CD14-positive monocyte (primary cell): ENCODE data around the gene BOLA1. TPM values are rescaled to one million over a fixed set of nuclear protein-coding genes. Genes with fewer than 3 reads are reported as not detected.

Source experiments
- DNase-seq, 3 donors: peaks; one replicate each; pipeline ENCODE4 v3.0.0-alpha.2; 2011 to 2022
- H2AFZ ChIP-seq: 2 replicates; pipeline ENCODE4 v1.6.0; 2012; ENCODE audit warnings: mild to moderate bottlenecking, low read depth, low read length, inconsistent platforms; ENCODE audit not compliant: insufficient read depth, poor library complexity, severe bottlenecking
- H3K27ac ChIP-seq, 2 donors: 1 replicate in 1 of 2; 2 replicates in 1 of 2; pipeline ENCODE4 v1.5.1; 2012 to 2013; ENCODE audit warnings: low read length in 2 of 2, control low read depth in 1 of 2, inconsistent platforms in 1 of 2, low read depth in 1 of 2, mild to moderate bottlenecking in 1 of 2
- H3K27me3 ChIP-seq, 2 donors: one replicate each; pipeline versions ENCODE4 v1.6.0 to v1.6.1; 2011 to 2013; ENCODE audit warnings: low read length in 2 of 2; ENCODE audit not compliant: control insufficient read depth in 2 of 2, insufficient read depth in 2 of 2
- H3K36me3 ChIP-seq, 2 donors: replicated peaks in 1 of 2; 1 replicate in 1 of 2; 2 replicates in 1 of 2; pipeline versions ENCODE4 v1.5.1 to v1.6.1; 2012 to 2013; ENCODE audit warnings: low read length in 2 of 2, control low read depth in 1 of 2, inconsistent platforms in 1 of 2, mild to moderate bottlenecking in 1 of 2; ENCODE audit not compliant: insufficient read depth in 2 of 2, control insufficient read depth in 1 of 2
- H3K4me1 ChIP-seq, 2 donors: 1 replicate in 1 of 2; 2 replicates in 1 of 2; pipeline versions ENCODE4 v1.5.1 to v1.6.1; 2012 to 2013; ENCODE audit warnings: low read length in 2 of 2, control low read depth in 1 of 2, inconsistent platforms in 1 of 2, mild to moderate bottlenecking in 1 of 2, moderate library complexity in 1 of 2; ENCODE audit not compliant: insufficient read depth in 2 of 2, control insufficient read depth in 1 of 2
- H3K4me2 ChIP-seq: replicated peaks from 2 replicates; pipeline ENCODE3; 2012; ENCODE audit warnings: low read length, moderate library complexity, mild to moderate bottlenecking; ENCODE audit not compliant: poor library complexity, severe bottlenecking; ENCODE audit errors: extremely low read depth
- H3K4me3 ChIP-seq, 3 experiments: fragments of 200-600 bp in 1 of 3; sonication (generic) in 1 of 3; replicated peaks in 1 of 3; 1 replicate in 2 of 3; 2 replicates in 1 of 3; pipeline ENCODE4 v1.5.1; 2011 to 2013; ENCODE audit warnings: low read length in 3 of 3, mild to moderate bottlenecking in 3 of 3, control low read depth in 2 of 3, low read depth in 2 of 3, inconsistent platforms in 1 of 3, moderate library complexity in 1 of 3
- H3K79me2 ChIP-seq: 2 replicates; pipeline ENCODE4 v1.6.0; 2012; ENCODE audit warnings: mild to moderate bottlenecking, control low read depth, inconsistent platforms, low read length, moderate library complexity; ENCODE audit not compliant: insufficient read depth
- H3K9ac ChIP-seq: 2 replicates; pipeline ENCODE4 v1.6.0; 2017; ENCODE audit warnings: low read length, mild to moderate bottlenecking; ENCODE audit not compliant: insufficient read depth, poor library complexity, severe bottlenecking
- H3K9me3 ChIP-seq, 2 donors: replicated peaks in 1 of 2; 1 replicate in 1 of 2; 2 replicates in 1 of 2; pipeline versions ENCODE4 v1.5.1 to v1.6.1; 2012 to 2013; ENCODE audit warnings: low read length in 2 of 2, control low read depth in 1 of 2; ENCODE audit not compliant: control insufficient read depth in 1 of 2, insufficient read depth in 1 of 2
- H4K20me1 ChIP-seq: 2 replicates; pipeline ENCODE4 v1.6.0; 2012; ENCODE audit warnings: mild to moderate bottlenecking, low read length, control low read depth, moderate library complexity; ENCODE audit not compliant: insufficient read depth
- H3K27ac Mint-ChIP-seq, 7 donors: one replicate each; pipeline ENCODE4 v1.8.0; 2020; ENCODE audit warnings: mild to moderate bottlenecking in 7 of 7, mixed read lengths in 7 of 7, moderate library complexity in 6 of 7, inconsistent platforms in 2 of 7
- H3K27me3 Mint-ChIP-seq, 3 donors: one replicate each; pipeline ENCODE4 v1.8.0; 2021 to 2022; ENCODE audit warnings: low read depth in 3 of 3, mild to moderate bottlenecking in 3 of 3, mixed read lengths in 3 of 3, moderate library complexity in 3 of 3, inconsistent platforms in 1 of 3
- H3K36me3 Mint-ChIP-seq, 2 donors: one replicate each; pipeline ENCODE4 v1.8.0; 2020; ENCODE audit warnings: mixed read lengths in 2 of 2, inconsistent platforms in 1 of 2, mild to moderate bottlenecking in 1 of 2
- H3K4me1 Mint-ChIP-seq: one replicate; pipeline ENCODE4 v1.8.0; 2020; ENCODE audit warnings: mild to moderate bottlenecking, mixed read lengths
- H3K4me3 Mint-ChIP-seq, 2 donors: one replicate each; pipeline ENCODE4 v1.8.0; 2020; ENCODE audit warnings: mild to moderate bottlenecking in 2 of 2, mixed read lengths in 2 of 2, moderate library complexity in 1 of 2
- H3K9me3 Mint-ChIP-seq, 7 donors: one replicate each; pipeline ENCODE4 v1.8.0; 2020 to 2022; ENCODE audit warnings: mixed read lengths in 7 of 7, mild to moderate bottlenecking in 6 of 7, moderate library complexity in 6 of 7, inconsistent platforms in 2 of 7
- CTCF ChIP-seq: fragments of 200-600 bp; IDR thresholded peaks from one replicate; pipeline ENCODE4 v1.8.0; 2022; ENCODE audit warnings: antibody characterized with exemption, mild to moderate bottlenecking
- WGBS: methylation state at CpG from one replicate; pipeline ENCODE4 v1.1.5; 2013; ENCODE audit warnings: missing lambda C conversion rate; ENCODE audit not compliant: insufficient coverage; 5-methylcytosine and 5-hydroxymethylcytosine counted together
- intact Hi-C, 2 donors: fragments of 100-400 bp; cut with micrococcal nuclease; formaldehyde crosslinking; loops; one replicate each; pipeline versions ENCODE4 v1.15.0 to v1.15.1; 2023
- polyA plus RNA-seq, 3 donors: library from polyadenylated mRNA; depleted of rRNA in 1 of 3; unstranded in 2 of 3; stranded (reverse) in 1 of 3; fragments of 300-500 nt in 2 of 3; fragments of >200 nt in 1 of 3; fragmentation: Illumina TruSeq in 2 of 3; gene quantifications; 1 replicate in 2 of 3; 2 replicates in 1 of 3; pipeline ENCODE4 v1.2.3, GENCODE V29; 2012 to 2021

The BOLA1 gene
- polyA plus RNA-seq, 3 donors = 5.1 to 17.8 (median 17.6) TPM

- peak; percentile 92 to 95 (median 93) for DNase-seq
- Mint-ChIP-seq H3K9me3 (no peaks in the 10 kb centered on the region), H3K4me1 (peaks cover 62% of the 10 kb centered on the region), H3K4me3 (peak within 1 kb of the TSS; percentile 93 to 95), H3K27me3 (peaks cover 0 to 3% (median 0%) of the 10 kb centered on the region in 3 donors), H3K27ac (peak within 1 kb of the TSS; percentile 92 to 100 (median 98)), H3K36me3 (peaks cover 40 to 46% of the 10 kb centered on the region in 2 donors)
- Histone ChIP-seq H3K9ac (peak within 1 kb of the TSS; percentile 77), H3K4me1 (peaks cover 56 to 70% of the 10 kb centered on the region in 2 donors), H3K9me3 (no peaks in the 10 kb centered on the region), H2AFZ (peak within 1 kb of the TSS; percentile 78), H3K27ac (peak within 1 kb of the TSS; percentile 95), H3K4me3 (peak within 1 kb of the TSS; percentile 76 to 90 (median 85)), H4K20me1 (peaks cover 38% of the 10 kb centered on the region), H3K27me3 (no peaks in the 10 kb centered on the region), H3K36me3 (peaks cover 40 to 41% of the 10 kb centered on the region in 2 donors), H3K79me2 (peaks cover 63% of the 10 kb centered on the region), H3K4me2 (peak within 1 kb of the TSS; percentile 95)
- intact Hi-C loops = loop anchor here in 1 of 2 donors (2.0 kb wide), 1 partner anchor 41 kb away; a partner anchor contains a TSS
- no peak for TF ChIP-seq CTCF
- under 1% methylated on average over 42 of the region's 47 CpGs for WGBS
Observed at GRCh38 chr1:149927563-149928400, 28.4 kb downstream of the BOLA1 start, which contains the start of gene SF3B4. Gene SF3B4, minus strand, starts transcription at chr1:149927803. Its CDS starts 44 bp downstream, at chr1:149927759.

- peak overlapping the region; percentile 78 for H2AFZ ChIP-seq
- peaks cover 35 to 43% of the 10 kb centered on the region in 2 donors for H3K36me3 Mint-ChIP-seq
- DNase-seq = no peak
- H3K79me2 ChIP-seq = peaks cover 63% of the 10 kb centered on the region
- H3K4me1 ChIP-seq = peaks cover 56 to 70% of the 10 kb centered on the region in 2 donors
- H3K4me3 Mint-ChIP-seq = peak overlapping the region; percentile 93 to 95
- H3K9ac ChIP-seq = peak overlapping the region; percentile 77
- peak overlapping the region; percentile 76 to 90 (median 85) for H3K4me3 ChIP-seq
- peaks cover 65% of the 10 kb centered on the region for H3K4me1 Mint-ChIP-seq
- H3K4me2 ChIP-seq = peak overlapping the region; percentile 95
- H3K9me3 ChIP-seq = no peaks in the 10 kb centered on the region
- H3K27me3 Mint-ChIP-seq = peaks cover 0 to 6% (median 0%) of the 10 kb centered on the region in 3 donors
- H3K27me3 ChIP-seq = no peaks in the 10 kb centered on the region
- TF ChIP-seq CTCF = no peak
- WGBS = no CpG with 5 or more reads among the region's 1 CpG
- peak overlapping the region; percentile 92 to 100 (median 98) for H3K27ac Mint-ChIP-seq
- peaks cover 38% of the 10 kb centered on the region for H4K20me1 ChIP-seq
- peak overlapping the region; percentile 95 for H3K27ac ChIP-seq
- intact Hi-C loops = loop anchor here in 1 of 2 donors (2.0 kb wide), 1 partner anchor 42 kb away; a partner anchor contains a TSS
- peaks cover 34 to 35% of the 10 kb centered on the region in 2 donors for H3K36me3 ChIP-seq
- H3K9me3 Mint-ChIP-seq = no peaks in the 10 kb centered on the region
Observed at GRCh38 chr1:149928401-149928724, 29.0 kb downstream of the BOLA1 start.
